ENCODE measurements around the gene PNLDC1. TPM values are rescaled to one million over a fixed set of nuclear protein-coding genes. Genes with fewer than 3 reads are reported as not detected.
"Not testable (repeated sequence)": the region's sequence is repeated elsewhere in the genome, so short reads cannot be mapped to it uniquely, and the experiment has no call there.

PNLDC1 gene
- total RNA-seq, 1 donor from 2014 or later = 0.26 TPM

- Histone ChIP-seq H3K4me3 (ENCODE audit: low read depth, low read length) (no peak overlapping the region), H3K36me3 (ENCODE audit: control insufficient read depth, insufficient read depth, low read length) (no peaks in the 10 kb centered on the region), H3K27me3 (ENCODE audit: control insufficient read depth, insufficient read depth, low read length) (no peaks in the 10 kb centered on the region)
- DNase-seq (ENCODE audit: low read depth) = no peak
- no peak for FAIRE-seq
- TF ChIP-seq, protein P1, sequence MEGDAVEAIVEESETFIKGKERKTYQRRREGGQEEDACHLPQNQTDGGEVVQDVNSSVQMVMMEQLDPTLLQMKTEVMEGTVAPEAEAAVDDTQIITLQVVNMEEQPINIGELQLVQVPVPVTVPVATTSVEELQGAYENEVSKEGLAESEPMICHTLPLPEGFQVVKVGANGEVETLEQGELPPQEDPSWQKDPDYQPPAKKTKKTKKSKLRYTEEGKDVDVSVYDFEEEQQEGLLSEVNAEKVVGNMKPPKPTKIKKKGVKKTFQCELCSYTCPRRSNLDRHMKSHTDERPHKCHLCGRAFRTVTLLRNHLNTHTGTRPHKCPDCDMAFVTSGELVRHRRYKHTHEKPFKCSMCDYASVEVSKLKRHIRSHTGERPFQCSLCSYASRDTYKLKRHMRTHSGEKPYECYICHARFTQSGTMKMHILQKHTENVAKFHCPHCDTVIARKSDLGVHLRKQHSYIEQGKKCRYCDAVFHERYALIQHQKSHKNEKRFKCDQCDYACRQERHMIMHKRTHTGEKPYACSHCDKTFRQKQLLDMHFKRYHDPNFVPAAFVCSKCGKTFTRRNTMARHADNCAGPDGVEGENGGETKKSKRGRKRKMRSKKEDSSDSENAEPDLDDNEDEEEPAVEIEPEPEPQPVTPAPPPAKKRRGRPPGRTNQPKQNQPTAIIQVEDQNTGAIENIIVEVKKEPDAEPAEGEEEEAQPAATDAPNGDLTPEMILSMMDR (IDR thresholded peaks at IDR 0.05; ENCODE audit: insufficient read depth, low read length, severe bottlenecking) = no peak
Observed at GRCh38 chr6:159836718-159837490, 36.8 kb downstream of the PNLDC1 start.

DNA sequence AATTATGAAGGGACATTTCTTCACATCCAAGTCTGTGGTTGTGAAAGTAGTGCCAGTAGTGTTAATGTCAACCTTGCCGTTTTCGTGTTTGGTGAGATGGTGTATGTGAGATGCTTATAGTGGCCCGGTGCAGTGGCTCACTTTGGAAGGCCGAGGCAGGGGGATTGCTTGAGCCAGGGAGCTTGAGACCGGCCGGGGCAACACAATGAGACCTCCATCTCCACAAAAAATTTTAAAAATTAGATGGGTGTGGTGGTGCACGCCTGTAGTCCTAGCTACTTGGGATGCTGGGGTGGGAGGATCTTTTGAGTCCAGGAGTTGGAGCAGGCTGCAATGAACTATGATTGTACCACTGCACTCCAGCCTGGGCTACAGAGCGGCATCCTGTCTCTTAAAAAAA is 37.4 kb downstream of the PNLDC1 start:
- Histone ChIP-seq H3K36me3 (ENCODE audit: control insufficient read depth, insufficient read depth, low read length) (no peaks in the 10 kb centered on the region), H3K4me3 (ENCODE audit: low read depth, low read length) (no peak overlapping the region), H3K27me3 (ENCODE audit: control insufficient read depth, insufficient read depth, low read length) (no peaks in the 10 kb centered on the region)
- FAIRE-seq = no peak
- DNase-seq (ENCODE audit: low read depth) = no peak
- TF ChIP-seq, protein P1 (IDR thresholded peaks at IDR 0.05; ENCODE audit: insufficient read depth, low read length, severe bottlenecking) = no peak

- FAIRE-seq (no peak), DNase-seq (ENCODE audit: low read depth) (no peak)
- no peaks in the 10 kb centered on the region for H3K27me3 ChIP-seq (ENCODE audit: control insufficient read depth, insufficient read depth, low read length)
- no peak overlapping the region for H3K4me3 ChIP-seq (ENCODE audit: low read depth, low read length)
- H3K36me3 ChIP-seq (ENCODE audit: control insufficient read depth, insufficient read depth, low read length) = no peaks in the 10 kb centered on the region
- TF ChIP-seq, protein P1 (IDR thresholded peaks at IDR 0.05; ENCODE audit: insufficient read depth, low read length, severe bottlenecking) = no peak
Observed at GRCh38 chr6:159838020-159838744, 38.1 kb downstream of the PNLDC1 start.

DNA sequence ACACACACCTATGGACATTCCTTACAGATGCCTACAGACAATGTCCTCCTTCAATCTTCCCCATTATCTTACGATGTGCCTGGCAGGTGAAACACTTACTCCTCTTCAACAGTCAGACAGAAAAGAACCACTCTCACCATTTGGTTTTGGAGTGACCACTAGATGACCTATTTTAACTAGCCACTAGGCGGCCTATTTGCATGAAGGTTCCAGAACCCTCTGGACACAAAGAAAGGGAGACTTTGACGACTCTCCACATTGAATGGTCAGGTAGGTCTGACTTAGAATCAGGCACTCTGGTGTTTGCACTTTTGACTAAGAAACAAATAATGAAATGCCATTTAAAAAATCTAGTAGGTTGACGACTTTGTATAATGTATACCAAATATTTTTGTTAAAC is 42.0 kb downstream of the PNLDC1 start:
- Histone ChIP-seq H3K27me3 (ENCODE audit: control insufficient read depth, insufficient read depth, low read length) (no peaks in the 10 kb centered on the region), H3K36me3 (ENCODE audit: control insufficient read depth, insufficient read depth, low read length) (no peaks in the 10 kb centered on the region), H3K4me3 (ENCODE audit: low read depth, low read length) (no peak overlapping the region)
- TF ChIP-seq, protein P1 (IDR thresholded peaks at IDR 0.05; ENCODE audit: insufficient read depth, low read length, severe bottlenecking) = peak; percentile 12
- FAIRE-seq (no peak), DNase-seq (ENCODE audit: low read depth) (peak; percentile 4)

- Histone ChIP-seq H3K4me3 (ENCODE audit: low read depth, low read length) (no peak overlapping the region), H3K27me3 (ENCODE audit: control insufficient read depth, insufficient read depth, low read length) (no peaks in the 10 kb centered on the region), H3K36me3 (ENCODE audit: control insufficient read depth, insufficient read depth, low read length) (no peaks in the 10 kb centered on the region)
- FAIRE-seq (peak; percentile 13), DNase-seq (ENCODE audit: low read depth) (no peak)
- TF ChIP-seq, protein P1 (IDR thresholded peaks at IDR 0.05; ENCODE audit: insufficient read depth, low read length, severe bottlenecking) = no peak
Observed at GRCh38 chr6:159844737-159845645, 44.9 kb downstream of the PNLDC1 start.

DNA sequence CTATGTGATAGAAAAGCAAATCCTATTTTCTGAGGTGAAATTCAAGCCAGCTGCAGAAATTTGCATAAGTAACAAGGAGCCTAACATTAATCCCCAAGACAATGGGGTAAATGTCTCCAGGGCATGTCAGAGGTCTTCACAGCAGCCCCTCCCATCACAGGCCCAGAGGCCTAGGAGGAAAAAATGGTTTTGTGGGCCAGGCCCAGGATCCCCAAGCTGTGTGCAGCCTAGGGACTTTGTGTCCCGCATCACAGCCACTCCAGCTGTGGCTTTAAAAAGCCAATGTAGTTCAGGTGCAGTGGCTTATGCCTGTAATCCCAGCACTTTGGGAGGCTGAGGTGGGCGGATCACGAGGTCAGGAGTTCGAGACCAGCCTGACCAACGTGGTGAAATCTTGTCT is 48.5 kb downstream of the PNLDC1 start:
- H3K4me3 ChIP-seq (ENCODE audit: low read depth, low read length); DNase-seq (ENCODE audit: low read depth); FAIRE-seq; H3K36me3 ChIP-seq (ENCODE audit: control insufficient read depth, insufficient read depth, low read length); H3K27me3 ChIP-seq (ENCODE audit: control insufficient read depth, insufficient read depth, low read length): not testable (repeated sequence)

DNA sequence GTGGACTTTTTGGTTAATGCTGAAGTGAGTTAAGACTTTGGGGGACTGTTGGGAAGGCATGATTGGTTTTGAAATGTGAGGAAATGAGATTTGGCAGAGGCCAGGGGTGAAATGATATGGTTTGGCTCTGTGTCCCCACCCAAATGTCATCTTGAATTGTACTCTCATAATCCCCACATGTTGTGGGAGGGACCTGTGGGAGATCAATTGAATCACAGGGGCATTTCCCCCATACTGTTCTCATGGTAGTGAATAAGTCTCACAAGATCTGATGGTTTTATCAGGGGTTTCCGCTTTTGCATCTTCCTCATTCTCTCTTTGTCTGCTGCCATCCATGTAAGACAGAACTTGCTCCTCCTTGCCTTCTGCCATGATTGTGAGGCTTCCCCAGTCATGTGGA is 49.8 kb downstream of the PNLDC1 start:
- DNase-seq (ENCODE audit: low read depth); FAIRE-seq; H3K4me3 ChIP-seq (ENCODE audit: low read depth, low read length); H3K36me3 ChIP-seq (ENCODE audit: control insufficient read depth, insufficient read depth, low read length); H3K27me3 ChIP-seq (ENCODE audit: control insufficient read depth, insufficient read depth, low read length): not testable (repeated sequence)
